K562 (cell line): ENCODE data around the gene MADD. TPM values are rescaled to one million over a fixed set of nuclear protein-coding genes. Genes with fewer than 3 reads are reported as not detected.

ENCODE experiments used
- ATAC-seq: fragments of 200-7000 bp; cut with Tn5 transposase; 3 replicates; pipeline ENCODE4 v1.9.1; 2020; ENCODE audit warnings: moderate library complexity
- BruUV-seq: library from RNA; stranded (reverse); fragments of 400-500 nt; replicated peaks from 2 replicates; lab custom pipeline; 2021; lab: Mats Ljungman, UMichigan
- CTCF ChIA-PET: fragments of 300-600 bp; formaldehyde crosslinking; extraction: SDS; loops from one replicate; lab custom pipeline; 2021; ENCODE audit warnings: low intra/inter-chr PET ratio; lab: Yijun Ruan, JAX
- POLR2A ChIA-PET: fragments of 300-600, 350-650 bp; sonication (Branson Sonifier 250); formaldehyde crosslinking; extraction: SDS; loops from one replicate; lab custom pipeline; 2021; ENCODE audit warnings: antibody characterized with exemption, inconsistent platforms; lab: Yijun Ruan, JAX
- DNase-seq, 4 experiments: peaks; one replicate each; pipeline versions ENCODE4 v3.0.0 to v3.0.0-alpha.2; 2011 to 2018; ENCODE audit warnings: low spot score in 3 of 4, mixed read lengths in 3 of 4; ENCODE audit errors: extremely low read depth in 1 of 4
- FAIRE-seq: peaks from 2 replicates; lab custom pipeline; 2011; peaks lifted over from hg19 to GRCh38; lab: Jason Lieb, UNC
- H2AFZ ChIP-seq: 2 replicates; pipeline ENCODE4 v1.6.0; 2011; ENCODE audit warnings: low read depth, low read length, control low read depth, inconsistent platforms
- H3K27ac ChIP-seq: fragments of 200-600 bp; 3 replicates; pipeline ENCODE4 v1.8.0; 2011; ENCODE audit warnings: low read depth, mild to moderate bottlenecking, control low read depth, inconsistent platforms, low read length, moderate library complexity, mixed read lengths; ENCODE audit errors: extremely low read depth
- H3K27me3 ChIP-seq, 2 experiments: fragments of 300-600 bp in 1 of 2; 2 replicates in 1 of 2; 3 replicates in 1 of 2; pipeline versions ENCODE4 v1.6.0 to v1.8.0; 2011; ENCODE audit warnings: inconsistent platforms in 2 of 2, low read length in 2 of 2, mild to moderate bottlenecking in 1 of 2, mixed read lengths in 1 of 2, moderate library complexity in 1 of 2; ENCODE audit not compliant: control insufficient read depth in 2 of 2, insufficient read depth in 2 of 2
- H3K36me3 ChIP-seq: fragments of 300-600 bp; 3 replicates; pipeline ENCODE4 v1.8.0; 2011; ENCODE audit warnings: mild to moderate bottlenecking, low read length, inconsistent platforms; ENCODE audit not compliant: control insufficient read depth, insufficient read depth
- H3K4me1 ChIP-seq, 2 experiments: fragments of 200-600 bp in 1 of 2; replicated peaks in 1 of 2; 2 replicates in 1 of 2; 3 replicates in 1 of 2; pipeline versions ENCODE4 v1.5.1 to v1.8.0; 2011; ENCODE audit warnings: inconsistent platforms in 2 of 2, low read length in 2 of 2, mild to moderate bottlenecking in 1 of 2, mixed read lengths in 1 of 2, moderate library complexity in 1 of 2; ENCODE audit not compliant: control insufficient read depth in 2 of 2, insufficient read depth in 2 of 2
- H3K4me2 ChIP-seq: 2 replicates; pipeline ENCODE4 v1.6.1; 2011; ENCODE audit warnings: low read length, control low read depth, inconsistent platforms, mixed read lengths; ENCODE audit not compliant: insufficient read depth
- H3K4me3 ChIP-seq: fragments of 200-600 bp; sonication (generic), shearing (Covaris generic); 2 replicates; pipeline ENCODE4 v1.5.1; 2016; ENCODE audit warnings: control low read depth, inconsistent platforms
- H3K79me2 ChIP-seq: fragments of 200-600 bp; 3 replicates; pipeline ENCODE4 v1.8.0; 2011; ENCODE audit warnings: low read length, inconsistent platforms; ENCODE audit not compliant: control insufficient read depth, insufficient read depth
- H3K9ac ChIP-seq, 2 experiments: 2 replicates each; pipeline versions ENCODE4 v1.6.0 to v1.6.1; 2011; ENCODE audit warnings: low read depth in 2 of 2, low read length in 2 of 2, control low read depth in 1 of 2, inconsistent platforms in 1 of 2, mild to moderate bottlenecking in 1 of 2, mixed read lengths in 1 of 2; ENCODE audit not compliant: insufficient read depth in 1 of 2
- H3K9me1 ChIP-seq: one replicate; pipeline ENCODE4 v1.6.0; 2011; ENCODE audit warnings: inconsistent platforms, mild to moderate bottlenecking, low read length, moderate library complexity; ENCODE audit not compliant: control insufficient read depth, insufficient read depth
- H3K9me3 ChIP-seq: replicated peaks from 2 replicates; pipeline ENCODE4 v1.5.1; 2011; ENCODE audit warnings: low read depth, low read length, inconsistent platforms; ENCODE audit not compliant: control insufficient read depth, insufficient read depth
- H4K20me1 ChIP-seq: replicated peaks from 2 replicates; pipeline ENCODE4 v1.6.1; 2011; ENCODE audit warnings: low read length, inconsistent platforms, mixed read lengths; ENCODE audit not compliant: control insufficient read depth, insufficient read depth
- CREB1 ChIP-seq, 2 experiments: sonication (generic) in 1 of 2; formaldehyde crosslinking in 1 of 2; IDR thresholded peaks; 2 replicates each; pipeline versions ENCODE4 v1.6.1 to v1.8.0; 2012 to 2022; ENCODE audit warnings: inconsistent platforms in 1 of 2, mild to moderate bottlenecking in 1 of 2, missing genetic modification reagents in 1 of 2, moderate library complexity in 1 of 2
- POLR2G ChIP-seq: fragments of 200-400 bp; formaldehyde crosslinking; IDR thresholded peaks from 2 replicates; pipeline ENCODE4 v1.6.1; 2017; ENCODE audit warnings: low read depth, mild to moderate bottlenecking, antibody characterized with exemption, low read length, moderate library complexity
- ZNF217 ChIP-seq: sonication (generic); formaldehyde crosslinking; IDR thresholded peaks from 2 replicates; pipeline ENCODE4 v1.8.0; 2022; ENCODE audit warnings: mild to moderate bottlenecking, missing genetic modification reagents
- ZNF75A ChIP-seq: fragments of 450-650 bp; formaldehyde crosslinking; IDR thresholded peaks from 2 replicates; pipeline ENCODE4 v1.4.0; 2020; ENCODE audit warnings: mild to moderate bottlenecking
- WGBS: fragments of 100-300 bp; shearing (Covaris generic); methylation state at CpG from one replicate; pipeline ENCODE4 v1.1.6; 2016; ENCODE audit warnings: low coverage, mixed read lengths; ENCODE audit not compliant: insufficient coverage; ENCODE audit errors: missing lambda C conversion rate; 5-methylcytosine and 5-hydroxymethylcytosine counted together
- in situ Hi-C: fragments of 300-500 bp; cut with MboI; formaldehyde crosslinking; loops from 4 replicates; pipeline ENCODE4 v1.15.0; 2018; ENCODE audit warnings: inconsistent platforms, mixed read lengths
- intact Hi-C: fragments of 100-400 bp; cut with micrococcal nuclease; formaldehyde crosslinking; loops from 2 replicates; pipeline ENCODE4 v1.14.2; 2022
- polyA plus RNA-seq, 8 experiments: library from polyadenylated mRNA; depleted of rRNA in 4 of 8; stranded (reverse) in 5 of 8; unstranded in 3 of 8; fragments of >200 nt; fragmentation: Nextera tagmentation in 2 of 8; fragmentation: Illumina TruSeq in 1 of 8; extraction: Ambion mirVana in 2 of 8; extraction: Trizol in 1 of 8; gene quantifications; 2 replicates each; pipeline versions ENCODE4 v1.2.1 to v1.2.3, GENCODE V29; 2011 to 2014; ENCODE audit warnings: inconsistent platforms in 1 of 8, missing spikeins in 1 of 8
- total RNA-seq, 7 experiments: library from RNA; depleted of rRNA in 6 of 7; stranded (reverse); fragments of >200 nt in 6 of 7; fragmentation: Illumina TruSeq in 2 of 7; extraction: Trizol in 2 of 7; gene quantifications; 2 replicates each; pipeline versions ENCODE4 v1.2.1 to v1.2.3, GENCODE V29; 2011 to 2021; ENCODE audit warnings: low replicate concordance in 1 of 7
- TF ChIP-seq, protein P1 (sequence below): fragments of 450-650 bp; IDR thresholded peaks from 2 replicates; pipeline ENCODE4 v1.6.1; 2017; ENCODE audit warnings: mild to moderate bottlenecking, moderate library complexity

The MADD gene
- total and polyA plus RNA-seq, 9 of the 15 experiments (the other 6 are each of a cell fraction or from before 2014, with no cell fraction given), result 0.68 to 57.6 (median 33.6) TPM

DNA sequence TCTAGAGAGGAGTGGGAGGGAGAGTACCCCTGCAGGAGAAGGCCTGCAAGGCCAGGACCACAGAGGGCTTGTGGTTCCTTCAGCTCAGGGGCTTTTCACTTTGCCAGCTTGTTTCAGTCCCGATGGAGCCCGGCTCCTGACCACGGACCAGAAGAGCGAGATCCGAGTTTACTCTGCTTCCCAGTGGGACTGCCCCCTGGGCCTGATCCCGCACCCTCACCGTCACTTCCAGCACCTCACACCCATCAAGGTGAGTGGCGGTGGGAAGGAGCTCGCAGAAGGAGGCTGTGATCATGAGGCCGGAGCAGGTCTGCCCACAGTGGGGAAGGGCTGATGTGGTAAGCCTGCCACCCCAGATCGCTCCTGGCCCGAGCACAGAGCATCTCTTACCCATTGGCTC lies 34.8 kb upstream of the MADD start:
- in situ Hi-C loops, result no loop called here
- Histone ChIP-seq H3K4me2 (no peak overlapping the region), H3K4me3 (no peak overlapping the region), H3K9me1 (peaks cover 2% of the 10 kb centered on the region), H3K27ac (no peak overlapping the region), H3K9me3 (no peaks in the 10 kb centered on the region), H3K36me3 (peaks cover 24% of the 10 kb centered on the region; the same call in 2 of the 3 replicates), H4K20me1 (no peaks in the 10 kb centered on the region; the same call in 1 of the 2 replicates), H3K9ac (peak overlapping the region in 1 of 2 experiments; percentile 75; a peak in 2 of 4 replicates), H3K4me1 (peaks cover 5 to 8% of the 10 kb centered on the region in 2 experiments; a peak in 2 of 5 replicates), H3K79me2 (no peaks in the 10 kb centered on the region), H3K27me3 (no peaks in the 10 kb centered on the region), H2AFZ (no peak overlapping the region)
- POLR2A ChIA-PET, result interaction anchor here (0.7 to 10.7 kb wide), 7 partner anchors 11 to 101 kb away, joined by 3 to 110 read pairs (median 3); partner anchors contain the start of genes ACP2 and NR1H3
- intact Hi-C loops, result no loop called here
- TF ChIP-seq, protein P1, sequence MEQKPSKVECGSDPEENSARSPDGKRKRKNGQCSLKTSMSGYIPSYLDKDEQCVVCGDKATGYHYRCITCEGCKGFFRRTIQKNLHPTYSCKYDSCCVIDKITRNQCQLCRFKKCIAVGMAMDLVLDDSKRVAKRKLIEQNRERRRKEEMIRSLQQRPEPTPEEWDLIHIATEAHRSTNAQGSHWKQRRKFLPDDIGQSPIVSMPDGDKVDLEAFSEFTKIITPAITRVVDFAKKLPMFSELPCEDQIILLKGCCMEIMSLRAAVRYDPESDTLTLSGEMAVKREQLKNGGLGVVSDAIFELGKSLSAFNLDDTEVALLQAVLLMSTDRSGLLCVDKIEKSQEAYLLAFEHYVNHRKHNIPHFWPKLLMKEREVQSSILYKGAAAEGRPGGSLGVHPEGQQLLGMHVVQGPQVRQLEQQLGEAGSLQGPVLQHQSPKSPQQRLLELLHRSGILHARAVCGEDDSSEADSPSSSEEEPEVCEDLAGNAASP, result no peak
- TF ChIP-seq CREB1 (IDR thresholded peaks at IDR 0.05) (no peak), CREB1 (CRISPR knock-in tag; IDR thresholded peaks at IDR 0.05) (no peak), ZNF75A (CRISPR knock-in tag) (no peak), ZNF217 (CRISPR knock-in tag) (no peak), POLR2G (peak; percentile 66)
- WGBS, result 78% methylated on average over 12 of the region's 12 CpGs
- CTCF ChIA-PET, result interaction anchor here (2.0 kb wide), 1 partner anchor 119 kb away, joined by 9 read pairs; the partner anchor contains the start of gene MYBPC3
- FAIRE-seq, result no peak
- no TSS peak for BruUV-seq
- DNase-seq, result no peak
- ATAC-seq, result no peak
